Colon (tissue), 2 donors: Measurements from ENCODE around the gene LOXL1.

ENCODE experiments used
- FAIRE-seq: peaks from 2 replicates; lab custom pipeline; 2012; peaks lifted over from hg19 to GRCh38; lab: Jason Lieb, UNC
- donor health status: control.
- donor health status: control.

Gene LOXL1, protein sequence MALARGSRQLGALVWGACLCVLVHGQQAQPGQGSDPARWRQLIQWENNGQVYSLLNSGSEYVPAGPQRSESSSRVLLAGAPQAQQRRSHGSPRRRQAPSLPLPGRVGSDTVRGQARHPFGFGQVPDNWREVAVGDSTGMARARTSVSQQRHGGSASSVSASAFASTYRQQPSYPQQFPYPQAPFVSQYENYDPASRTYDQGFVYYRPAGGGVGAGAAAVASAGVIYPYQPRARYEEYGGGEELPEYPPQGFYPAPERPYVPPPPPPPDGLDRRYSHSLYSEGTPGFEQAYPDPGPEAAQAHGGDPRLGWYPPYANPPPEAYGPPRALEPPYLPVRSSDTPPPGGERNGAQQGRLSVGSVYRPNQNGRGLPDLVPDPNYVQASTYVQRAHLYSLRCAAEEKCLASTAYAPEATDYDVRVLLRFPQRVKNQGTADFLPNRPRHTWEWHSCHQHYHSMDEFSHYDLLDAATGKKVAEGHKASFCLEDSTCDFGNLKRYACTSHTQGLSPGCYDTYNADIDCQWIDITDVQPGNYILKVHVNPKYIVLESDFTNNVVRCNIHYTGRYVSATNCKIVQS

DNA sequence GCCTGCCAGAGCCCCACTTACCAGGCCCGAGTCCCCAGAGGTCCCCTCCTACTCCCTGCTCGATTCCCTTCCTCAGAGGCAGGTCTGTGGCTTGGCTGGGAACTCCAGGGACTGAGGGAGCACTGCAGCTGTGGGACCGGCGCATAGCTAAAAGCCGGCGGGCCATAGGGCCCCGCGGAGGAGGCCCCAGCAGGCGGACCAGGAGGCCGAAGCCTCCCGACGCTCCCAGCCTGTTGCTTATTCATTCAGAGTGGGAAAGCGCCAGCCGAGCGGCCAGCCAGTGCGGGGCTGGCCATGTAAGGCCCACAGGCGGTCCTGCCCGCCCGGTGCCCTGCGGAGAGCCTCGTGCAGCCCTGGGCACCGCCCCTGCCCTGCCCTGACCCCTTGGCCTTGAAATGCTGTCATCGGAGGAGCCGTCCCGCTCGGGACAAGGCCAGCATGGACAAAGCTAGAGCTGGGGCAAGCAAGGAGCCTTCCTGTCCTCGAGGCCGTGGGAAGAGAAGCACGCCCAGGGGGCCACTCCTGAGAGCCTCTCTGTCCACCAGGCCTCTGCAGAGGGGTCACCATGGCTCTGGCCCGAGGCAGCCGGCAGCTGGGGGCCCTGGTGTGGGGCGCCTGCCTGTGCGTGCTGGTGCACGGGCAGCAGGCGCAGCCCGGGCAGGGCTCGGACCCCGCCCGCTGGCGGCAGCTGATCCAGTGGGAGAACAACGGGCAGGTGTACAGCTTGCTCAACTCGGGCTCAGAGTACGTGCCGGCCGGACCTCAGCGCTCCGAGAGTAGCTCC, at the start of gene LOXL1:
TSS of gene LOXL1 (plus strand) at position 244 of the 784 bp plus-strand sequence. CDS start at position 566, 322 bp downstream.
- FAIRE-seq, result no peak

DNA sequence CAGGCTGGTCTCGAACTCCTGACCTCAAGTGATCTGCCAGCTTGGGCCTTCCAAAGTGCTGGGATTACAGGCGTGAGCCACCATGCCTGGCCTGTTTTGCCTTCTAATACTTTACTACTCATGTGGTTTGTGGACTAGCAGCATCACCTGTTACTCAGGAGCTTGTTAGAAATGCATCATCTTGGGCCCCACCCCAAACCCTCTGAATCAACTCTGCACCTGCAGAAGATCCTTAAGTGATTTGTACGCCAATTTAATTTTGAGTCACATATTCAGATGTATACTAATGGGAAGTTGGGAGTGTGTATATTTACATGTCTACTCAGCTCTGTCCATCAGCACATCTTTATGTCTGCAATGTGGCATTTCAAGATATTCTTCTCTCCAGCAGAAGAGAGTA, 46.8 kb upstream of the LOXL1 start:
- no peak for FAIRE-seq

DNA sequence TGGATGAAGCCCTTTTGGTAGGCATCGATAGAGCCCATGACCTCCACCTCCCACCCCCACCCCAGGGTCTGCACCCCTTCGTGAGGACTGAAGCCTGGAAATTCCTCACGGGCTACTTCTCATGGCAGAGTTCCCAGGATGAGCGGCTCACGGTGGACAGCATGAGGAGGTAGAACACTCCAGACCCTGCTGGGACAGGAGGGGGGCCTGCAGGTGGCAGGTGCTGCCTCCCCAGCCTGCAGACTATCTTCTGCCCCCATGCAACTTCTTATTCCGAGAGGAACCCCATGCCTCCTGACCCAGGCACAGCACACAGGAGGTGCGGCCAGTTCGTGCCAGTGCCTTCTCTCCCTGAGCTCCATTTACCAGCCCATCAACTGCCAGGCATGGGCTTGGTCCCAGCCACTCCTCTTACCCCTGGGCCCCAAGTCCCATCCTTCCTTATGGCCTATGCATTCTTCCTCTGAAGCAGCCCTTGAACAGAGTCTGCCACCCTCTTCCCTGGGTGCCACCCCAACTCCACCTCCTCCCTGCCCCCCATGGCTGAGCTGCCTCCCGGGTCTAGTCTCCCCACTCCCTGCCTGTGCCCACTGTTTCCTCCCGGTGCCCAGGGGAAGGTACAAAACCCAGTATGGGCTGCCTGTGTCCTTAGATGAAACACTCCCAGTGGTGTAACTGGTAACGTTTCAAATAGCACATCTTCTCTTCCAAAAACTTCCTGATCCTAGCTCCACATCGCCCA, 44.5 kb upstream of the LOXL1 start:
- FAIRE-seq, result no peak

GRCh38 chr15:73882761-73883419, 43.4 kb upstream of the LOXL1 start:
- no peak for FAIRE-seq

GRCh38 chr15:73884159-73884558, 42.1 kb upstream of the LOXL1 start:
- no peak for FAIRE-seq

DNA sequence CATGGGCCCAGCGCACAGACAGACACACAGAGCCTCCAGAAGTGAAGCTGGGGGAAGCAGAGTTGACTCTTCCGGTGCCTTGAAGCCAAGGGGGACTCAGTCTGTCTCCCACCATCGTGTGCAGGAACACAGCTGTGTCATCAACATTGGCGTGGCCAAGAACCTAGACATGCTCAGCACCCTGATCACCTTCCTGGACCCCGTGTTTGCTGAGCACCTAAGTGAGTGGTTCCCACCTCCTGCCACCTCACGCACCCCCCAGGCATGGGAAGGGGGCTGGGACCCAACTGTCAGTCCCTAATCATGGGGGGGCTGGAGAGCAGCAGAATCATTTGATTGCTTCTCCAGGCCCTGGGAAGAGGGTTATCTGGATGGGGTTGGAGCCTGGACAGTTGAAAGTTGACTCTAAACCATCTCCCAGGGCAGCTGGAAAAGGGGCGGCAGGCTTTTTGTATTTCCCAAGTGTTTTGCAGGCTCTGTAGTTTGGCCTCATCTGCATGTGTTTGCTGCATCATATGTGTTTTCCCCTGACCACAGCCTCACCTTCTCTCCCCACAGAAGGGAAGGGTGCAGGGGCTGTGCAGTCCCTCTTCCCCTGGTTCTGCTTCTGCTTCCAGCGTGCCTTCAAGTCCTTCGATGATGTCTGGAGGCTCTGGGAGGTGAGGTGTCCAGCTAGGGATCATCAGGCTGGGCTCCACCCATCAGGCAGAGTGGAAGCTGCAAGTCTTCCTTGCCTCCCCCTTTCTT, 40.1 kb upstream of the LOXL1 start:
- FAIRE-seq, result no peak

- no peak for FAIRE-seq
Observed at GRCh38 chr15:73886717-73887345, 39.4 kb upstream of the LOXL1 start.

DNA sequence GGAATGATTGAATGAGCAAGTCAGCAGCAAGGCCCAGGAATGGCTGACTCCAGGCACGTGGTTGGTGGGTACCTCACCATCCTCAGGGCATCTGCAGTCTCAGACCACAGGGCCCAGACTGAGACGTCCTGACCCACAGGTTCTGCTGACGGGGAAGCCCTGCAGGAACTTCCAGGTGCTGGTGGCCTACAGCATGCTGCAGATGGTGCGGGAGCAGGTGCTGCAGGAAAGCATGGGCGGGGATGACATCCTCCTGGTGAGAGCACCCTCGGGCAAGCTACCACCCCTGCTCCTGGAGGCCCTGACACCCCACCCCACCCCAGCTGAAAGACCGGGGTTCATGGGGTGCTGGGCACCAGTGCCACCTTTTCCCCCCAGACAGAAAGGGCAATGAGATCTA, 38.8 kb upstream of the LOXL1 start:
- no peak for FAIRE-seq

DNA sequence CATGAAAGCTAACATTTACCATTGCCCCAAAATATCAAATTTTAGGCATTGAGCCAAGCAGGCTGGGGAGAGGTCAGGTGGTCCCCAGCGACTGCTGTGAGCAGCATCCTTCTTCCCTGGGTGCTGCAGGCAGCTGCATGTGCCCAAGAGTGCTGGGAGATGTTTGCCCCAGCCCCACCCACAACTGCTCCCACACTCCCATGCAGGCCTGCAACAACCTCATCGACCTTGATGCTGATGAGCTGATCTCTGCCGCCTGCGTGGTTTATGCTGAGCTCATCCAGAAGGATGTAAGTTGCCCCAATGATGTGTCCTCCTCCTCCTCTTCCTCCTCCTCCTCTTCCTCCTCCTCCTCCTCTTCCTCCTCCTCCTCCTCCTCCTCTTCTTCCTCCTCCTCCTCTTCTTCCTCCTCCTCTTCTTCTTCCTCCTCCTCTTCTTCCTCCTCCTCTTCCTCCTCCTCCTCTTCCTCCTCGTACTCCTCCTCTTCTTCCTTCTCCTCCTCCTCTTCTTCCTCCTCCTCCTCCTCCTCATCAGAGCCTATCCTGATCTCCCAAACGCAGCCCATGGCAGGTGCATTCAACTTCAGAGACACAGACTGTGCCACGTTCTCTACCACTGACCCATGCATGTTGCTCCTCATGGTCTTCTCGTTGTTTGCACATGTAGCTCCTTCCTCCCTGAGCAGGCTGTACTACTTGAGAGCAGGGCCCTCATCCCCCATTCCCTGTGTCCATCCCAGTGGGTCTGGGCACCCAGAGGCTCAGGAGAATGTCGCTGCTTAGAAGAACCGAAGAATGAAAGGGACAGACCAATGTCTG, 37.8 kb upstream of the LOXL1 start:
- FAIRE-seq, result no peak

DNA sequence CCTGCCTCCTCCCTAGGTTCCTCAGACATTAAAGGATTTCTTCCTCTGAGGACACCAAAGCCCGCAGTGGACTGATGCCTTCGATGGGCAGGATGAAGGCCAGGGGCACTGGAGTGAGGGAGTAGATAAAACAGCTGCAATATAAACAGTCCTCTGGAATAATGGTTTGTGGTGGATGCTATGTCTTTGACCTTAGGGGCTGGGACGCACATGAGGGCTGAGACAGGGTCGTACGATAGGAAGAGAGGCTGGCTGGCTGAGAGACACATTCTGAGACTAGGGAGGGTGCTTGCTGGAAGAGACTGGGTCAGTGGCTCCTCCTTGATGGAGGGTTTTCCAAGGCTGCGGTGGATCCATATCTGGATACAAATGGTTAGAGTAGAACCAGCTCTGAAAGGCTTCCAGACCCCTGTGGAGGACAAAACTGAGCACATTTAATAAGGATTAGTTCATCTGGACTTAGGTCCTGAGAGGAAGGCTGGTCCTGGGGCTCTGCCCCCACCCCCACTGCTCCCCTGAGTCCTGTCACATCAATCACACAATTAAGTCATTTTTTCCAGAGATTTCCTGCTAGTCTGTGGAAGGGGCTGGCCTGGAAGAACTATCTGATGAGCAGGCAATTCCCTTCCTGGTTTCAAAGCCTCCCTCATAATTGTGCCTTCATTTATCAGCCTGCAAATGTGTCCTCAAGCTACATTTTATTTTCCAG, 37.1 kb upstream of the LOXL1 start:
- no peak for FAIRE-seq

- FAIRE-seq, result no peak
Observed at GRCh38 chr15:73889762-73890124, 36.5 kb upstream of the LOXL1 start.

- no peak for FAIRE-seq
Observed at GRCh38 chr15:73891328-73892315, 34.6 kb upstream of the LOXL1 start.

DNA sequence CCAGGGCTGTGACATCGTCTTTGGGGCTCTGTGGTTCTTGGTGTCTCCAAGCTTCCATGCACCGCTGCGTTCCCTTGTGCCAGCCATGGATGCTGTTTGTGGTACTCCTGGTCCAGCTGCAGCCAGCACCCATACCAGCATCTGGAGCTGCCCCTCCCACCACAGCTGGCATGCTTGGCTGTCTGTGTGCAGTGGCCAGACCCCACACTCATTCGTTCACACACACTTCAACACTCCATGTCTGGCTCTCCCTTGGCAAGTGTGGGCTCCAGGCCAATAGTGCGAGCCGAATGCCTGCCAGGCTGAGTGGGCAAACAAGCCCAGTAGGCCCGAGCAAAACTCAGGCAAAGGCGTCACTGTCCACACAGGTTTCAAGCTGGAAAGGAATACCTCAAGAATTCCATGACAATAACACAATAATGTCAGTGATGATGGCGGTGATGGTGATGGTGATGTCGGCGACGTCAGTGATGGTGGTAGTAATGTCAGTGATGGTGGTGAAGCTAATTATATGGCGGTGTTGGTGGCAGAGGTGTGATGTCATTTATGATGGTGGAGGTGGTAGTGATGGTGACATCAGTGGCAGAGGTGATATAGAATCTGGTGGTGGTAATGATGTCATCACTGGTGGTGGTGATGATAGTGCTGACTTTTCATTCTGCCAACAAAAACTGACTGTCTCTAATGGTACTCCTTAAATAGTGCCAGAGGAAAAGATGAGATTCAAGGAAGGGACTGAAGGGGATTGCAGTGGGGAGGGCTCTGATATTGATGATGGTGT, 33.6 kb upstream of the LOXL1 start:
- FAIRE-seq, result no peak

DNA sequence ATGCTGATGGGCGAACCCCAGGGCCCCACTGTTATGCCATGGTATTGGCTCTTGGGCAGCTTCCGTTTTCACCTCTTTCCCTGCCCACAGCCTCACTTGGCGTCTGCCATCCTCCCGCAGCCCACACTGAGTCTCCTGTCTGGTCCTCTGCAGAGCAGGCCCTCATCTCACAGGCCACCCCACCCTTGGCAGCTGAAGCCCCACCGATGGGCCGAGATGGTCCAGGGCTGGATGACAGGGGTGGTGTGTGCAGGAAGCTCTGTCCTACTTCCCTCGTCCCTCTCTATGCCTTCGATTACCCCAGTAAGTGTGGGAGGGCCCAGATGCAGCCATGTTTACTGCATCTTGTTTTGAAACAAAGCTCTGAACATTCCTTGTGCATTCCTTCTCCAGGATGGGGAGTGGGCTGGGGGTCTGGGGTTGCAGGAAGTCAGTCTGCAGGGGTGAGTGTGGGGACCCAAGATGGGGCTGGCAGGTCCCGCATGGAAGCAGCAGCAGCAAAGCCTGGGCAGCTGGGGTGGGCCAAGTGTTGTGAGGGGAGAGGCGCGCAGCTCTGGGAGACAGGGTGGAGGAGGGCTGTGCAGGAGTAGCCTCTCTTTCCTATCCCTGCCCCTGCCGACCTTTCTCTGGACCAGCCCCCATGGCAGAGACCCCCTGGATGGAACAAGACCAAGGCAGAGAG, 32.0 kb upstream of the LOXL1 start:
- no peak for FAIRE-seq

GRCh38 chr15:73897441-73898261, 28.6 kb upstream of the LOXL1 start:
- no peak for FAIRE-seq
